Gastrocnemius medialis (tissue), 4 donors: ENCODE measurements around the gene ARHGEF10L.

Source experiments
- CTCF ChIP-seq, 5 experiments: fragments of 450-650 bp in 3 of 5; fragments of 200-600 bp in 2 of 5; sonication (generic) in 2 of 5; IDR thresholded peaks in 4 of 5; conservative IDR thresholded peaks in 1 of 5; 1 replicate in 4 of 5; 2 replicates in 1 of 5; pipeline ENCODE4 v1.5.1; 2016 to 2019; ENCODE audit warnings: antibody characterized with exemption in 5 of 5, mild to moderate bottlenecking in 3 of 5, moderate library complexity in 3 of 5
- POLR2A ChIP-seq, 2 donors: fragments of 450-650 bp; IDR thresholded peaks; one replicate each; pipeline ENCODE4 v1.6.1; 2017; ENCODE audit warnings: antibody characterized with exemption in 2 of 2, mild to moderate bottlenecking in 2 of 2, moderate library complexity in 2 of 2

DNA sequence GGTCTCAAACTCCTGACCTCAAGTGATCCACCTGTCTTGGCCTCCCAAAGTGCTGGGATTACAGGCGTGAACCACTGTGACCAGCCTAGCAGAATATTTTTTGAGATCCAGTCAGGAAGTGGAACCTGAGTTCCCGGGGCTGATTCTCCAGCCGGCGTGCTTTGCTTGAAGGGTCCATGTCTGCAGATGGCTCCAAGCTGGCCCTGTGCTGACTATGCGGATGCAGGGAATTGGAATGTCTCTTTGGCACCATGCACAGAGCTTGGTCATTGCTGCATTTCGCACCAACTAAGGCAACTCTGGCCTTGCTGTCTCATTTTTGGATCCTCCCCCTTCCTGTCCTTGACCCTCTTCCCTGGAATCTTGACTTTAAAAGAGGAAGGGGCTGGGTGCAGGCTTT, 28.1 kb downstream of the ARHGEF10L start:
- TF ChIP-seq CTCF (IDR thresholded peaks at IDR 0.05 in 4 of 5, conservative IDR thresholded peaks at IDR 0.05 in 1 of 5) (no peak), POLR2A (IDR thresholded peaks at IDR 0.05) (no peak)
